Measurements from ENCODE around the gene MOB4.

MOB4 gene

GRCh38 chr2:197500503-197501131 lies 15.2 kb upstream of the MOB4 start:
- H3K27ac ChIP-seq = peak overlapping the region; percentile 99
- TF ChIP-seq CTCF (IDR thresholded peaks at IDR 0.05) (no peak), ZFX (IDR thresholded peaks at IDR 0.05; ENCODE audit: borderline replicate concordance) (no peak)

GRCh38 chr2:197502201-197502600 lies 13.7 kb upstream of the MOB4 start:
- peak overlapping the region; percentile 99 for H3K27ac ChIP-seq
- TF ChIP-seq ZFX (IDR thresholded peaks at IDR 0.05; ENCODE audit: borderline replicate concordance) (no peak), CTCF (IDR thresholded peaks at IDR 0.05) (no peak)

GRCh38 chr2:197502685-197503084 lies 13.2 kb upstream of the MOB4 start:
- H3K27ac ChIP-seq = peak overlapping the region; percentile 99
- no peak for TF ChIP-seq ZFX (IDR thresholded peaks at IDR 0.05; ENCODE audit: borderline replicate concordance)
- no peak for TF ChIP-seq CTCF (IDR thresholded peaks at IDR 0.05)

- peak overlapping the region; percentile 99 for H3K27ac ChIP-seq
- TF ChIP-seq CTCF (IDR thresholded peaks at IDR 0.05) (no peak), ZFX (IDR thresholded peaks at IDR 0.05; ENCODE audit: borderline replicate concordance) (no peak)
Observed at GRCh38 chr2:197504000-197504399, 11.9 kb upstream of the MOB4 start.

GRCh38 chr2:197504512-197504911 lies 11.4 kb upstream of the MOB4 start:
- TF ChIP-seq ZFX (IDR thresholded peaks at IDR 0.05; ENCODE audit: borderline replicate concordance) (no peak), CTCF (IDR thresholded peaks at IDR 0.05) (no peak)
- H3K27ac ChIP-seq = peak overlapping the region; percentile 99

- TF ChIP-seq ZFX (IDR thresholded peaks at IDR 0.05; ENCODE audit: borderline replicate concordance) (no peak), CTCF (IDR thresholded peaks at IDR 0.05) (no peak)
- peak overlapping the region; percentile 33 for H3K27ac ChIP-seq
Observed at GRCh38 chr2:197506658-197507057, 9.2 kb upstream of the MOB4 start.

- no peak for TF ChIP-seq ZFX (IDR thresholded peaks at IDR 0.05; ENCODE audit: borderline replicate concordance)
- TF ChIP-seq CTCF (IDR thresholded peaks at IDR 0.05) = no peak
- H3K27ac ChIP-seq = peak overlapping the region; percentile 95; the same call in 1 of the 2 replicates
Observed at GRCh38 chr2:197513915-197514314, 2.0 kb upstream of the MOB4 start.
